Skin epidermis (tissue), 12 donors: ENCODE measurements around the gene RBBP9.
"Not testable (repeated sequence)": the region's sequence is repeated elsewhere in the genome, so short reads cannot be mapped to it uniquely, and the experiment has no call there.

Source experiments
- H3K27ac ChIP-seq, 21 experiments: fragments of 200-600 bp; sonication (generic) in 11 of 21; one replicate each; pipeline ENCODE4 v1.5.0; 2020; ENCODE audit warnings: mild to moderate bottlenecking in 3 of 21, inconsistent platforms in 2 of 21, moderate library complexity in 2 of 21
- H3K4me3 ChIP-seq, 7 experiments: fragments of 200-600 bp; sonication (generic) in 2 of 7; one replicate each; pipeline ENCODE4 v1.5.0; 2020; ENCODE audit warnings: inconsistent platforms in 2 of 7, mild to moderate bottlenecking in 2 of 7, moderate library complexity in 1 of 7

The RBBP9 gene

GRCh38 chr20:18496740-18497592 is at the start of gene RBBP9:
TSS of gene RBBP9 (minus strand) at chr20:18497225. CDS start at chr20:18497167, 58 bp downstream.
- Histone ChIP-seq H3K27ac (peak within 1 kb of the TSS in 20 of 21 experiments; percentile 3 to 89 (median 78)), H3K4me3 (peak within 1 kb of the TSS; percentile 56 to 90 (median 66))

GRCh38 chr20:18545566-18545965 is 48.5 kb upstream of the RBBP9 start:
- Histone ChIP-seq H3K4me3 (no peak overlapping the region), H3K27ac (no peak overlapping the region)

- H3K4me3 ChIP-seq = no peak overlapping the region
- H3K27ac ChIP-seq = no peak overlapping the region
Measured at GRCh38 chr20:18543932-18544331, 46.9 kb upstream of the RBBP9 start.

- H3K27ac ChIP-seq = no peak overlapping the region
- H3K4me3 ChIP-seq = no peak overlapping the region
Measured at GRCh38 chr20:18543216-18543615, 46.2 kb upstream of the RBBP9 start.

GRCh38 chr20:18541741-18542140 is 44.7 kb upstream of the RBBP9 start:
- no peak overlapping the region for H3K27ac ChIP-seq
- no peak overlapping the region for H3K4me3 ChIP-seq

GRCh38 chr20:18537651-18538050 is 40.6 kb upstream of the RBBP9 start:
- H3K4me3 ChIP-seq = no peak overlapping the region
- H3K27ac ChIP-seq = no peak overlapping the region

GRCh38 chr20:18533978-18534644 is 37.1 kb upstream of the RBBP9 start:
- Histone ChIP-seq H3K27ac (no peak overlapping the region), H3K4me3 (no peak overlapping the region)

- H3K4me3 ChIP-seq = no peak overlapping the region
- H3K27ac ChIP-seq = no peak overlapping the region
Measured at GRCh38 chr20:18533491-18533890, 36.5 kb upstream of the RBBP9 start.

- Histone ChIP-seq H3K27ac (no peak overlapping the region), H3K4me3 (no peak overlapping the region)
Measured at GRCh38 chr20:18532626-18533025, 35.6 kb upstream of the RBBP9 start.

- no peak overlapping the region for H3K4me3 ChIP-seq
Measured at GRCh38 chr20:18529041-18529440, 32.0 kb upstream of the RBBP9 start.

GRCh38 chr20:18527836-18528235 is 30.8 kb upstream of the RBBP9 start:
- H3K27ac ChIP-seq = no peak overlapping the region

More at GRCh38 chr20:18529041-18529440, 32.0 kb upstream of the RBBP9 start:
- H3K27ac ChIP-seq = no peak overlapping the region

GRCh38 chr20:18527339-18527738 is 30.3 kb upstream of the RBBP9 start:
- Histone ChIP-seq H3K4me3 (no peak overlapping the region), H3K27ac (no peak overlapping the region)

More at GRCh38 chr20:18527836-18528235, 30.8 kb upstream of the RBBP9 start:
- no peak overlapping the region for H3K4me3 ChIP-seq

- H3K27ac ChIP-seq, H3K4me3 ChIP-seq: not testable (repeated sequence)
Measured at GRCh38 chr20:18526761-18527160, 29.7 kb upstream of the RBBP9 start.

- H3K4me3 ChIP-seq = no peak overlapping the region
- no peak overlapping the region for H3K27ac ChIP-seq
Measured at GRCh38 chr20:18524646-18525045, 27.6 kb upstream of the RBBP9 start.

- Histone ChIP-seq H3K27ac (no peak overlapping the region), H3K4me3 (no peak overlapping the region)
Measured at GRCh38 chr20:18523066-18523465, 26.0 kb upstream of the RBBP9 start.

- H3K4me3 ChIP-seq = not testable (repeated sequence)
Measured at GRCh38 chr20:18522066-18522465, 25.0 kb upstream of the RBBP9 start.

GRCh38 chr20:18515973-18516372 is 18.9 kb upstream of the RBBP9 start:
- Histone ChIP-seq H3K27ac (no peak overlapping the region), H3K4me3 (no peak overlapping the region)

More at GRCh38 chr20:18522066-18522465, 25.0 kb upstream of the RBBP9 start:
- H3K27ac ChIP-seq = not testable (repeated sequence)

GRCh38 chr20:18514127-18514526 is 17.1 kb upstream of the RBBP9 start:
- H3K27ac ChIP-seq = no peak overlapping the region
- no peak overlapping the region for H3K4me3 ChIP-seq

GRCh38 chr20:18513208-18513607 is 16.2 kb upstream of the RBBP9 start:
- Histone ChIP-seq H3K27ac (no peak overlapping the region), H3K4me3 (no peak overlapping the region)

- Histone ChIP-seq H3K4me3 (no peak overlapping the region), H3K27ac (no peak overlapping the region)
Measured at GRCh38 chr20:18511571-18511970, 14.5 kb upstream of the RBBP9 start.
